Measurements from ENCODE around the gene ASCC1. TPM values are rescaled to one million over a fixed set of nuclear protein-coding genes. Genes with fewer than 3 reads are reported as not detected.

The ASCC1 gene
- total and polyA plus RNA-seq, 2 experiments from 2014 or later: 25.2 to 30.0 TPM

DNA sequence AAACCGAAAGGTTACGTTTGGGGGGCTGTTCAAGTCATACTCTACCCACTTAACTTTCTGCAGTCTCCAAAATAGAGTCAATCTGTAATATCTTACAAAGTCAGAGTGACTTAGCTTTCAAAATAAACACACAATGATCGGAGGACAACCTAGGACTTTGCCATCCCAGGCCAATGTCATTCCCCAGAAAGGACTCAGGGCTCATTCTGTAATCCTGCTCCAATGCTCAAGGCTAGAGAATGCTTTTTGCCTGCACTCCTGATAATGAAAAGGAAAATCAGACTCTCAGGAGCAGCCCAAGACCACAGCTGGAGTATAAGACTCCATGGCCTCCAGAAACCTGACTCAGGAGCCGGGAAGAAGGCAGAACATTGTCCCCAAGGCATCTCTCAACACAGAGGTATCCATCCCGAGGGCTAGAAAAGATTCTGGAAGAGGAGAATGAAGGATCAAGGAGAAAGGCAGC, 28.5 kb upstream of the ASCC1 start:
- Histone ChIP-seq H3K27me3 (replicated peaks; ENCODE audit: insufficient read depth) (no peaks in the 10 kb centered on the region), H3K9ac (peak overlapping the region; percentile 55), H3K4me1 (ENCODE audit: insufficient read depth) (peaks cover 28% of the 10 kb centered on the region), H3K4me3 (no peak overlapping the region), H3K27ac (peak overlapping the region; percentile 73), H3K4me2 (ENCODE audit: unreplicated experiment) (peak overlapping the region; percentile 50), H2AFZ (peak overlapping the region; percentile 67), H3F3A (ENCODE audit: insufficient read depth) (peaks cover 24% of the 10 kb centered on the region), H3K79me2 (ENCODE audit: insufficient read depth) (no peaks in the 10 kb centered on the region), H3K9me3 (ENCODE audit: low read depth) (no peaks in the 10 kb centered on the region), H4K20me1 (ENCODE audit: insufficient read depth) (no peaks in the 10 kb centered on the region), H3K9me2 (ENCODE audit: insufficient read depth) (no peaks in the 10 kb centered on the region), H3K36me3 (ENCODE audit: low read depth) (no peaks in the 10 kb centered on the region)
- 43 to 50% methylated on average over 5 of the region's 5 CpGs for whole genome bisulfite sequencing, 2 experiments (ENCODE audit: low coverage in 1 of 2, low lambda C conversion rate in 2 of 2, missing lambda C conversion rate in 2 of 2)
- TF ChIP-seq EZH2 (IDR thresholded peaks at IDR 0.05; ENCODE audit: insufficient read depth, poor library complexity, severe bottlenecking): no peak
- no peak for DNase-seq
- in situ Hi-C loops (cut with MboI): no loop called here

DNA sequence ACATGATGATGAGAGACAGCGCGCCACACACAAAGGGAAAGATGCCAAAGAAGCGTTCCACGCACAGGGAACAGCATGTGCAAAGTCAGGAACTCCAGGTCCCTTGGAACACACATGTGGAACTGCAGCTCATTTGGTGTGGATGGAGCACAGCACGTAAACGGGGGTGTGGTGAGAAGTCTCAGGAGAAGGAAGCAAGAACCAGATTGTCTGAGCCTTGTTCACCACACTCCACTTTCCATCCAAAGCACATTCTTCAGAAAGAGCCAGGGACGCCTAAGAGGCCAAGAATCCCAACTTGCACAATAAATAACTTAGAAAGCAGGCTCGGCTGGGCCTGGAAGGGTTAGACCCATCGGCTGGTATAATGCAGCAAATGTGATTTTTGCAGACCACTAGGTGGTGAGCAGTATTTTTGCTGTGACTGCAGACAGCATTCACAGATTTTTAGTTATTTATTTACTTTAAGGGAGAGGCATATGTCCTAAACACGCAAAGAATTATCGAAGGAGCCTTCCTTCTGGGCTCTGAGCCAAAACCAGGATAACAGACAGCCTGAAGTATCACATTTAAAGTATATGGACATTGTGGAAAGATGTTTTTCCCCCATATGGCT, 27.9 kb upstream of the ASCC1 start:
- DNase-seq: peak; percentile 95
- 11 to 14% methylated on average over 11 of the region's 11 CpGs for WGBS, 2 experiments (ENCODE audit: low coverage in 1 of 2, low lambda C conversion rate in 2 of 2, missing lambda C conversion rate in 2 of 2)
- H3F3A ChIP-seq (ENCODE audit: insufficient read depth): peaks cover 24% of the 10 kb centered on the region
- no peak overlapping the region; the same call in 1 of the 2 replicates for H3K4me3 ChIP-seq
- H3K27me3 ChIP-seq (replicated peaks; ENCODE audit: insufficient read depth): no peaks in the 10 kb centered on the region
- H3K9me2 ChIP-seq (ENCODE audit: insufficient read depth): no peaks in the 10 kb centered on the region
- H3K79me2 ChIP-seq (ENCODE audit: insufficient read depth): no peaks in the 10 kb centered on the region
- H3K36me3 ChIP-seq (ENCODE audit: low read depth): no peaks in the 10 kb centered on the region
- H3K4me1 ChIP-seq (ENCODE audit: insufficient read depth): peaks cover 27% of the 10 kb centered on the region
- in situ Hi-C loops (cut with MboI): no loop called here
- no peaks in the 10 kb centered on the region for H3K9me3 ChIP-seq (ENCODE audit: low read depth)
- H3K9ac ChIP-seq: peak overlapping the region; percentile 55
- no peak for TF ChIP-seq EZH2 (IDR thresholded peaks at IDR 0.05; ENCODE audit: insufficient read depth, poor library complexity, severe bottlenecking)
- peak overlapping the region; percentile 67 for H2AFZ ChIP-seq
- H3K27ac ChIP-seq: peak overlapping the region; percentile 73
- peak overlapping the region; percentile 50 for H3K4me2 ChIP-seq (ENCODE audit: unreplicated experiment)
- H4K20me1 ChIP-seq (ENCODE audit: insufficient read depth): no peaks in the 10 kb centered on the region

DNA sequence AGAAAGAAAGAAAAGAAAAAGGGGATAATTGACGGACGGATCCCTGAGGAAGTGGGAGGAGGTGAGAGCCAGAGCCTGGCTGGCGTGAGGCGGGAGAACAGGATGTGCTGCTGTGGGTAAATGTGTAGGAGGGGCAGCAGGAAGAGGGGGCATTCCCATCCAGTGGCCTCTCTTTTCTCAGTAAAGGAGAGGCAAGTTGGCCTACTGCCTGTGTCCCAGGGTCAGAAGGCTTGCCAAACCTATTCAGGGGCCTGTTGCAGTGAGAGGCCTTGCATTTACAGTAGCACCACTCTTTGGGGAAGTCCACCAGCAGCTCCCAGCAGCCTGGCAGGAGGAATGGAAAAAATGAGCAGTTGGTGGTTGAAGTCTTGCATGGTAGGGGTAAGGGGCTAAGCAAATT, 26.6 kb upstream of the ASCC1 start:
- Histone ChIP-seq H3F3A (ENCODE audit: insufficient read depth) (peaks cover 24% of the 10 kb centered on the region), H3K79me2 (ENCODE audit: insufficient read depth) (no peaks in the 10 kb centered on the region), H3K27me3 (replicated peaks; ENCODE audit: insufficient read depth) (no peaks in the 10 kb centered on the region), H3K9ac (no peak overlapping the region), H2AFZ (no peak overlapping the region), H3K36me3 (ENCODE audit: low read depth) (no peaks in the 10 kb centered on the region), H3K9me2 (ENCODE audit: insufficient read depth) (no peaks in the 10 kb centered on the region), H3K4me2 (ENCODE audit: unreplicated experiment) (no peak overlapping the region), H3K27ac (no peak overlapping the region), H3K9me3 (ENCODE audit: low read depth) (no peaks in the 10 kb centered on the region), H3K4me3 (no peak overlapping the region), H4K20me1 (ENCODE audit: insufficient read depth) (no peaks in the 10 kb centered on the region), H3K4me1 (ENCODE audit: insufficient read depth) (peaks cover 20% of the 10 kb centered on the region)
- DNase-seq: peak; percentile 22
- TF ChIP-seq EZH2 (IDR thresholded peaks at IDR 0.05; ENCODE audit: insufficient read depth, poor library complexity, severe bottlenecking) (no peak), EZH2phosphoT487 (IDR thresholded peaks at IDR 0.05; ENCODE audit: insufficient read depth, low read depth) (no peak)
- in situ Hi-C loops (cut with MboI): no loop called here
- WGBS, 2 experiments (ENCODE audit: low coverage in 1 of 2, low lambda C conversion rate in 2 of 2, missing lambda C conversion rate in 2 of 2): 58 to 81% methylated on average over 3 to 4 of the region's 4 CpGs

DNA sequence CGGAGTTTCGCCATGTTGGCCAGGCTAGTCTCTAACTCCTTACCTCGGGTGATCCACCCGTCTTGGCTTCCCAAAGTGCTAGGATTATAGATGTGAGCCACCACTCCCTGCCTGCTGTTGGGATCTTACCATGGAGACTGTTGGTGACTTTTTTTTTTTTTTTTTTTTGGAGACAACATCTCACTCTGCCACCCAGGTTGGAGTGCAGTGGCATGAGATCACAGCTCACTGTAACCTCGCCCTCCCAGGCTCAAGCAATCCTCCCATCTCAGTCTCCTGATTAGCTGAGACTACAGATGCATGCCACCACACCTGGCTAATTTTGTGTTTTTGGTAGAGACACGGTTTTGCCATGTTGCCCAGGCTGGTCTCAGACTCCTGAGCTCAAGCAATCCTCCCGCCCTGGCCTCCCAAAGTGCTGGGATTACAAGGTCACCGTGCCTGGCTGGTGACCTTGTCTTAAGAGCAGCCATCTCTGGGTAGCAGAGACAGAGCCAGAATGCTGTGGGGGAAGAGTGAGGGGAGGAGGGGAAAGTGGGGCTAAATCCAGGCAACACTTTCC, 25.7 kb upstream of the ASCC1 start:
- Histone ChIP-seq H3K9me2 (ENCODE audit: insufficient read depth) (no peaks in the 10 kb centered on the region), H3K9ac (no peak overlapping the region), H3K27ac (no peak overlapping the region), H3K4me2 (ENCODE audit: unreplicated experiment) (no peak overlapping the region), H3K36me3 (ENCODE audit: low read depth) (no peaks in the 10 kb centered on the region), H2AFZ (no peak overlapping the region), H3F3A (ENCODE audit: insufficient read depth) (peaks cover 24% of the 10 kb centered on the region), H4K20me1 (ENCODE audit: insufficient read depth) (no peaks in the 10 kb centered on the region), H3K4me3 (no peak overlapping the region), H3K4me1 (ENCODE audit: insufficient read depth) (peaks cover 20% of the 10 kb centered on the region), H3K79me2 (ENCODE audit: insufficient read depth) (no peaks in the 10 kb centered on the region), H3K27me3 (replicated peaks; ENCODE audit: insufficient read depth) (no peaks in the 10 kb centered on the region), H3K9me3 (ENCODE audit: low read depth) (no peaks in the 10 kb centered on the region)
- 90 to 92% methylated on average over 8 of the region's 8 CpGs for WGBS, 2 experiments (ENCODE audit: low coverage in 1 of 2, low lambda C conversion rate in 2 of 2, missing lambda C conversion rate in 2 of 2)
- DNase-seq: no peak
- in situ Hi-C loops (cut with MboI): no loop called here
- TF ChIP-seq EZH2phosphoT487 (IDR thresholded peaks at IDR 0.05; ENCODE audit: insufficient read depth, low read depth) (no peak), EZH2 (IDR thresholded peaks at IDR 0.05; ENCODE audit: insufficient read depth, poor library complexity, severe bottlenecking) (no peak)

Measured in GM23248 (cell line).